Thyroid gland (tissue), 4 donors: ENCODE measurements around the gene ORM1.

Experiments
- CTCF ChIP-seq, 6 experiments: fragments of 200-600 bp in 3 of 6; fragments of 450-650 bp in 3 of 6; sonication (generic) in 3 of 6; IDR thresholded peaks; one replicate each; pipeline ENCODE4 v1.5.1; 2016 to 2019; ENCODE audit warnings: antibody characterized with exemption in 6 of 6, mild to moderate bottlenecking in 2 of 6, inconsistent platforms in 1 of 6, moderate library complexity in 1 of 6
- POLR2A ChIP-seq, 2 donors: fragments of 450-650 bp; IDR thresholded peaks; one replicate each; pipeline ENCODE4 v1.6.1; 2017; ENCODE audit warnings: antibody characterized with exemption in 2 of 2, mild to moderate bottlenecking in 2 of 2, moderate library complexity in 1 of 2

DNA sequence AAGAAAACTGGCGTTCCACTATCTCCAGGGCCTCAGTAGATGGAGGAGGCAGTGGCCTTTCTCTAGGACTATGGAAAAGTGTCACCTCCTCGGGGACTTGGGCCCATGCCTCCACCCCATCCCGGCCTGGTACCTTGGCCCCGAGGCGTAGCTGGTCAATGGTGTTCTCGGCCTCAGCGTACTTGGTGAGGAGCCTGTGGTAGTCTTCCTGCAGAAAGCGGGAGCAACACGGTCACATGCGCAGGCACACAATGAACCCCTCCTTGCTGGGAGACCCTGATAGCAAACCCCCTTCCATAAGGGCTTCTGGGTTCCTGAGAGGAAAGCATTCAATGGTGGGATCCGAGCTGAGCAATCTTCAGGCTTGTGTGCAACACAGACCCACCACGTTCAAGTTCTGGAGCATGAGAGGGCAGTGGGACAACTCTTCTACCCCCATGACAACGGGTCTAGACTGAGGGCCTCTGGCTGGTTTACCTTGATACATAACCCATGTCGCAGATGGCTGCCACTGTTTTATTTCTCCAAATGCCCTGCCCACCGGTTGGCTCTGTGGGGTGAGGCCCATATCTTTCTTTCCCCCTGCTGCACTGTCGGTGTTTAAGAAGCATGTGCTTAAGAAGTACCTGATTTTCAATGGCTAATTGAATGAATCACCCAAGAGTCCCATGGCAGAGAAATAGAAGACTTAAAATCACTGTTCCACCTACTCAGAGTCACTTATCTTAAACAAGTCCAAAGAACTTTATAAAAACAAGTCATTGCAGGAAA, 51.2 kb downstream of the ORM1 start:
- TF ChIP-seq POLR2A (IDR thresholded peaks at IDR 0.05), result no peak
- no peak for TF ChIP-seq CTCF (IDR thresholded peaks at IDR 0.05)
